HG03103 (cell line): ENCODE results near the gene LAMA3.
"Not testable (repeated sequence)": the region's sequence is repeated elsewhere in the genome, so short reads cannot be mapped to it uniquely, and the experiment has no call there.

ENCODE experiments used
- ATAC-seq: cut with Tn5 transposase; IDR thresholded peaks from one replicate; pipeline ENCODE4 v1.9.1; 2021; ENCODE audit warnings: low read depth; ENCODE audit not compliant: unreplicated experiment

The LAMA3 gene

DNA sequence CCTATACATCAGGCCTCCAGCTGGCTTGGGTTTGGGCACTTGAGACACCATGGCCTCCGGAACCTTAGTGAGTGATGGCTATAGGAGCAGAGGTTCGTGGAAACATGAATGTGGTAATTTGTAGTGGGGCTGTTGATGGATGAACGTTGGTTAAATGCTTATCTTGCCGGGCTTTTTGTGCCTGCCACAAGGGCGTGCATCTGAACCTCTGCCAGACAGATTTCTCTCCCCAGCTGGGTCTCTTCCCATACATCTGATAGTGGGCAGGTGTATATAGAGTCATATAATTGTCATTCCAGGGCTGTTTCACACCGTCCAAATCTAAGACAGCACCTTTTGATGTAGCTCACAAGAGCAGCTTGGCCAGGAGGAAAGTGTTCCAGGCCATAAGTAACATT is 14.7 kb downstream of the LAMA3 start:
- no peak for ATAC-seq

- ATAC-seq, result no peak
Measured at GRCh38 chr18:23704806-23705205, 15.6 kb downstream of the LAMA3 start.

DNA sequence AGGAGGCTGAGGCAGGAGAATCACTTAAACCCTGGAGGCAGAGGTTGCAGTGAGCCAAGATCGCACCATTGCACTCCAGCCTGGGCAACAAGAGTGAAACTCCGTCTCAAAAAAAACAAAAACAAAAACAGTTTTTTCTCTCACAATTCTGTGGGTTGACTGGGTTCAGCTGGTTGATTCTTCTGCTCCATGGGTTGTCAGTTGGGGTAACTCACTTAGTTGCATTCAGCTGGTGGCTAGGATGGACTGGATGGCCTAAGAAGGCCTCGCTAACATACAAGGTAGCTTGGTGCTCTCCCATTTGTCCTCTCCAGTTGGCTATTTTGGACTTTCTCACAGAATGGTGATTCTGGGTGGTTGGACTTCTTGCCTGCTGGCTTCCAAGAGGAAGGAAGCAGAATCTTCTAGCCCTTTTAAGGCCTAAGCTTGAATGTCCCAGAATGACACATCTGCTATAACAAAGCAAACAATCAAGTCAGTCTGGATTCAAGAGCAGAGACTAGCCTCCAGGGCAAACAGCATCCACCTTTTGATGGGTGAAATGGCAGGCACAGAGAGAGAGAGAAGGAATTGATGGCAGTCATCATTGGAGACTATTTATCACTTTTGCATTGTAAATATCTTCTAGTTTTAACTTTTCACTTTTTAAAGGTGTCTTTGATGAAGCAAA is 17.9 kb downstream of the LAMA3 start:
- ATAC-seq, result no peak

- no peak for ATAC-seq
Measured at GRCh38 chr18:23710068-23710527, 20.8 kb downstream of the LAMA3 start.

GRCh38 chr18:23710946-23711345 is 21.7 kb downstream of the LAMA3 start:
- ATAC-seq, result no peak

- no peak for ATAC-seq
Measured at GRCh38 chr18:23711426-23711825, 22.2 kb downstream of the LAMA3 start.

- ATAC-seq, result no peak
Measured at GRCh38 chr18:23712445-23712844, 23.2 kb downstream of the LAMA3 start.

GRCh38 chr18:23714576-23714975 is 25.3 kb downstream of the LAMA3 start:
- no peak for ATAC-seq

DNA sequence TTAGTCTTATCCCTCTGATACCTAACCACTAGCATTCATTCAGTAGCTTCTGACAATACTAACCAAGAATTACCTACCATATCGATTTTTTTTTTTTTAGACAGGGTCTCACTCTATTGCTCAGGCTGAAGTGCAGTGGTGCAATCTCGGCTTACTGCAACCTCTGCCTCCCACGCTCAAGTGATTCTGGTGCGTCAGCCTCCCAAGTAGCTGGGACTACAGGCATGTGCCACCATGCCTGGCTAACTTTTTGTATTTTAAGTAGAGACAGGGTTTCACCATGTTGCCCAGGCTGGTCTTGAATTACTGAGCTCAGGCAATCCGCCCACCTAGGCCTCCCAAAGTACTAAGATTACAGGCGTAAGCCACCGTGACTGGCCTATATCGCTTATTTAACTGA is 26.8 kb downstream of the LAMA3 start:
- ATAC-seq, result not testable (repeated sequence)

GRCh38 chr18:23716516-23716915 is 27.3 kb downstream of the LAMA3 start:
- no peak for ATAC-seq

DNA sequence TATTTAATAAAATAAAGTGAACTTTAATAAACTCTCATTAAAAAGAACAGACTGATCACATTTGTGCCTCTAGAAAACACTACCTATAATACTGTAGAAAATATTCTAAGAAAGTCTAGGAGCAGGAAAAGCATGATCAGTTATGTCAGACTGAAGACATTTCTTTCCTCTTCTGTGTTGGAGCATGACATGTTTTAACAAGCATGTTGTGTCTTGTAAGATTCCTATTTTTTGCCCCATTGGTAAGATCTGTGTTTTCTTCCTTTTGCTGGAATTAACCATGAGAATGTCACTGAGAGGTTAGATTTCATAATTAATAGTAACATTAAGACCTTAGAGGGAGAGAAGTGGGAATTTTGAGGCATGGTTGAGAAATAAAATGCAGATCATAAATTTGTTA is 27.7 kb downstream of the LAMA3 start:
- ATAC-seq, result no peak

- no peak for ATAC-seq
Measured at GRCh38 chr18:23718243-23718720, 29.0 kb downstream of the LAMA3 start.

DNA sequence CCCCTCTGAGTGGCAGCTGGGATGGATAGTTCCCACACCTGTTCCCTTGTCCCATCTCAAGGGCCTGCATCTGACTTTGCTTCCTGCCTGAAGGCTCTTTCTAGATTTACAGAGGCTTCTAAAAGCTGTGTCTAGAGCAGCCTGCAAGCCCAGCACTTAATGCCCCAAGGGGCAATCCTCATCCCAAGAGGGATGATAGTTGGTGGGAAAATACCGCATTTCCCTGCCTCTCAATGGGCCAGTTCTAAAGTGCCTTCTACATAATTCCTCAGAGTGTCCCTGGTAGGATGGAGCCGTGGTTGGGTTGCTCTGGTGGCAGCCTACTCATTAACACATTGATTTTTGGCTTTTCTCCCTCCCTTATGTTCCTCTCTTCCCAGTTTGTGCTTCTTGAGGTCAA is 29.5 kb downstream of the LAMA3 start:
- no peak for ATAC-seq

- ATAC-seq, result no peak
Measured at GRCh38 chr18:23719634-23720201, 30.5 kb downstream of the LAMA3 start.

GRCh38 chr18:23721696-23722480 is 32.6 kb downstream of the LAMA3 start:
- ATAC-seq, result no peak

- ATAC-seq, result no peak
Measured at GRCh38 chr18:23722646-23723045, 33.4 kb downstream of the LAMA3 start.

DNA sequence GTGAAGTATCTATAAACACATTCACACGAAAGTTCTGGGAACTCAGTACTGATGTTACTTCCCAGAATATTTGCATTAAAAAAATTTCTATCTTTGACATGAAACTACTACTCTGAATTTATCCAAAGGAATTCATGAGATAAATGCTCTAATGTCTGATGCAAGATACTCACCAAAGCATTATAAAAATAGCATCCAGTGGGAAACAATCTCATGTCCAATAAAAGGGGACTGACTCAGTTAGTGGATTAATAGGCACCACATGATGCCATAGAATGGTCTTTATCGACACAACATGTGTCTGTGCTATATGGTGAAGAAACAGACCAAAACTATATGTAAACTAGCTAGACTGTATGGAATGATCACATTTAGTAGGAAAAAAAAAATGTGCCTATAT is 33.9 kb downstream of the LAMA3 start:
- no peak for ATAC-seq

- no peak for ATAC-seq
Measured at GRCh38 chr18:23724681-23725080, 35.4 kb downstream of the LAMA3 start.

DNA sequence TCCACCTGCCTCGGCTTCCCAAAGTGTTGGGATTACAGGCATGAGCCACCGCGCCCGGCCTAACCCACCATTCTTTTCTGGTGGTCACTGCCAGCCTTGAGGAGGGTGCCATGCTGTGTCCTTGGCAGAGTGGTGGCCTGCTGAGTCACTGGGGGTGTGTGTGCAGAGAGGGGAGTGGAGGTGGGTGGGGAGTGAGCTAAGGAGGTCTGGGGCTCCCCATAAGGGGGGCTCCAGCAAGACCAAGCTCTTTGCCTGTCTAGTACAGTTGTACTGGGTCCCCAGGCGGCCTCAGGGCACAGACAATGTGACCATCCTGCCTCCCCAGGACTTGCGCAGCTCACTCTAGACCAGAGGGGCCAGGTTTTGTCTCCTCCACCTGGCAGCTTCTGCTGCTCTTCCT is 36.1 kb downstream of the LAMA3 start:
- ATAC-seq, result no peak

GRCh38 chr18:23725827-23726661 is 36.8 kb downstream of the LAMA3 start:
- ATAC-seq, result no peak
